Measurements from ENCODE around the gene SPIN2A.
"Not testable (repeated sequence)": the region's sequence is repeated elsewhere in the genome, so short reads cannot be mapped to it uniquely, and the experiment has no call there.

SPIN2A gene

DNA sequence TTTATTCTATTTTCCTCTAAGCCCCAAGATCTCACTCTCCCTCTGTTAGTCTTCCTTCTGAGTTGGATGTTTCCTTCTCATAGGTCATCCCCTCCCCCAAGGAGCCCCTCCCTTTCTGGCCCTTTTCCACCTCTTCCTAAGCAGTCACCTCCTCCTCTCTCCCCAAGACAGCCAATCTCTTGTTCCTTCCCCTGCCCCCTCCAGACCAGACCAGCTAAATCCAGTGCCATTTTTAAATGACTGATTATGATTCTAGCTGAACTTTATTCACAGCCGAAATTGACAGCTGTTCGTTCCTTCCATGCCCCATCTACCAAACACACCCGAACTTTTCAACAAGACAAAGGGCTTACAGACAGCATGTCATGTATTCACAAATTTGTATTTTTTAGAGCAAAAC lies 1.9 kb downstream of the SPIN2A start:
- Histone ChIP-seq H3K4me1 (ENCODE audit: low read depth, poor library complexity, severe bottlenecking) (no peaks in the 10 kb centered on the region), H3K4me3 (IDR thresholded peaks at IDR 0.05; ENCODE audit: insufficient read depth, low read depth, low read length) (no peak overlapping the region), H3K27ac (no peak overlapping the region), H4K20me1 (ENCODE audit: insufficient read depth) (no peaks in the 10 kb centered on the region), H2AFZ (ENCODE audit: low read depth) (no peak overlapping the region), H3K4me2 (no peak overlapping the region), H3K36me3 (ENCODE audit: insufficient read depth) (no peaks in the 10 kb centered on the region), H3K27me3 (ENCODE audit: insufficient read depth, low read depth) (no peaks in the 10 kb centered on the region), H3K79me2 (ENCODE audit: insufficient read depth, low read depth) (no peaks in the 10 kb centered on the region), H3K9ac (no peak overlapping the region)
- TF ChIP-seq, protein P1, sequence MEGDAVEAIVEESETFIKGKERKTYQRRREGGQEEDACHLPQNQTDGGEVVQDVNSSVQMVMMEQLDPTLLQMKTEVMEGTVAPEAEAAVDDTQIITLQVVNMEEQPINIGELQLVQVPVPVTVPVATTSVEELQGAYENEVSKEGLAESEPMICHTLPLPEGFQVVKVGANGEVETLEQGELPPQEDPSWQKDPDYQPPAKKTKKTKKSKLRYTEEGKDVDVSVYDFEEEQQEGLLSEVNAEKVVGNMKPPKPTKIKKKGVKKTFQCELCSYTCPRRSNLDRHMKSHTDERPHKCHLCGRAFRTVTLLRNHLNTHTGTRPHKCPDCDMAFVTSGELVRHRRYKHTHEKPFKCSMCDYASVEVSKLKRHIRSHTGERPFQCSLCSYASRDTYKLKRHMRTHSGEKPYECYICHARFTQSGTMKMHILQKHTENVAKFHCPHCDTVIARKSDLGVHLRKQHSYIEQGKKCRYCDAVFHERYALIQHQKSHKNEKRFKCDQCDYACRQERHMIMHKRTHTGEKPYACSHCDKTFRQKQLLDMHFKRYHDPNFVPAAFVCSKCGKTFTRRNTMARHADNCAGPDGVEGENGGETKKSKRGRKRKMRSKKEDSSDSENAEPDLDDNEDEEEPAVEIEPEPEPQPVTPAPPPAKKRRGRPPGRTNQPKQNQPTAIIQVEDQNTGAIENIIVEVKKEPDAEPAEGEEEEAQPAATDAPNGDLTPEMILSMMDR (conservative IDR thresholded peaks at IDR 0.05; ENCODE audit: low read depth, low read length), result no peak

DNA sequence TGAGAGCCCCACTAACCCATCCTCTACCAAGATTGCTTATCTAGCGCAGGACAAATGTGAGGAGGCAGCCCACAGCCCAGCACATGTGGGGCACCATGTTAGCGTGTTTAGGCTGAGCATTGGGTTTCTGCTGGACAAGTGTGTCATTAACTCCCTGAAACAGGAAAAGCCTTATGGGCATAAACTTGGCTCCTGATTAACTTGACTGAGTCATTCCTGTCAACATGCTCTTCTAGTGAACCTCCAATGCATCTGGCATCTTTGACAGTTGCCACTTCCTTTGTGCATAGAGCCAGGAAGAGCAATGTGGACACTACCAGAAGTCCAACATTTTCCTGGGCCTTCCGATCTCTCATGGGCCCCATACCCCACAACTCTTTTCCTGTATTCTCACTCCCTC lies 2.5 kb downstream of the SPIN2A start:
- H3K27ac ChIP-seq, result no peak overlapping the region
- TF ChIP-seq, protein P1 (conservative IDR thresholded peaks at IDR 0.05; ENCODE audit: low read depth, low read length), result no peak
- H4K20me1 ChIP-seq (ENCODE audit: insufficient read depth), result no peaks in the 10 kb centered on the region
- no peaks in the 10 kb centered on the region for H3K36me3 ChIP-seq (ENCODE audit: insufficient read depth)
- no peaks in the 10 kb centered on the region for H3K79me2 ChIP-seq (ENCODE audit: insufficient read depth, low read depth)
- no peak overlapping the region for H3K4me3 ChIP-seq (IDR thresholded peaks at IDR 0.05; ENCODE audit: insufficient read depth, low read depth, low read length)
- H3K9ac ChIP-seq, result no peak overlapping the region
- H3K27me3 ChIP-seq (ENCODE audit: insufficient read depth, low read depth), result no peaks in the 10 kb centered on the region
- H2AFZ ChIP-seq (ENCODE audit: low read depth), result no peak overlapping the region
- no peak overlapping the region for H3K4me2 ChIP-seq
- H3K4me1 ChIP-seq (ENCODE audit: low read depth, poor library complexity, severe bottlenecking), result no peaks in the 10 kb centered on the region

DNA sequence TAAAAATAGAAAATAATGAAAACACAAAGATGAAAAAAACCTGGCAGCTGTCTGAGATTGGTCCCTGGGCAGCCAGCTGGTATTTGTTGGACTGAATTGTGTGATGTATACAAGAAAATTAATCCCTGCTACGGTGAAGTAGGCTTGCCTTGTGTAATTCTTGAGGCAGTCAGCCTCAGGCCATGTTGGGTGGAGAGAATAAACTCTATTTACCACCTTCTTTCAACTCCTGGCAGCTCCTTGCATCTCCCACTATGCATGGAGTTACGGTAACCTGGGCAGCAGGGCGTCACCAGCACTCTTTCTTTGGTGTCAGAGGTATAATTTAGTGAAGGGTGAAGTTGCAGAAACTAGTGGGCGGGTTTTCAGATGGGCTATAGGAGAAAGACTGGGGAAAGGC lies 3.5 kb downstream of the SPIN2A start:
- Histone ChIP-seq H3K4me3 (IDR thresholded peaks at IDR 0.05; ENCODE audit: insufficient read depth, low read depth, low read length) (no peak overlapping the region), H3K27me3 (ENCODE audit: insufficient read depth, low read depth) (no peaks in the 10 kb centered on the region), H3K9ac (no peak overlapping the region)

DNA sequence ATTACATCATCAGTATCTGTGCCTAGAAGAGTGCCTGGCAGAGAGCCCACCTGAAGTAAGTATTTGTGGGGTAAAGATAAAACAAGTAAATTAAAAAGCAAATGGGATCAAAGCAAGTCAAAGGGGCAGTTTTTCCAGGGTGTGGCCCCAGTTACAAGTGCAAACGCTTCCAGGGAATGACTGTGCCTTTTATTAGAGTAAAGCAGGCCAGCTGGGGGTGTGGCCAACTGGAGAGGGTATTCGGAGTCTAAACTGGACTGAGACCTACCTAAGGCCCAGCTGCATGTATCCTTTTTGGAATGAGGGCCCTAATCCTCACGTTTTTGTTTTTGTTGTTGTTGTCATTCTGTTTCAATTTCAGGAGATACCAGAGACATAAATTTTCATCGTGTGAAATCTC lies 3.9 kb downstream of the SPIN2A start:
- H2AFZ ChIP-seq (ENCODE audit: low read depth); H4K20me1 ChIP-seq (ENCODE audit: insufficient read depth); H3K9ac ChIP-seq; H3K4me2 ChIP-seq; H3K27ac ChIP-seq; H3K36me3 ChIP-seq (ENCODE audit: insufficient read depth); H3K79me2 ChIP-seq (ENCODE audit: insufficient read depth, low read depth); H3K4me1 ChIP-seq (ENCODE audit: low read depth, poor library complexity, severe bottlenecking); H3K4me3 ChIP-seq (IDR thresholded peaks at IDR 0.05; ENCODE audit: insufficient read depth, low read depth, low read length); H3K27me3 ChIP-seq (ENCODE audit: insufficient read depth, low read depth): not testable (repeated sequence)

More for the DNA sequence above, 3.5 kb downstream of the SPIN2A start:
- Histone ChIP-seq H3K36me3 (ENCODE audit: insufficient read depth) (no peaks in the 10 kb centered on the region), H3K79me2 (ENCODE audit: insufficient read depth, low read depth) (no peaks in the 10 kb centered on the region), H2AFZ (ENCODE audit: low read depth) (no peak overlapping the region), H4K20me1 (ENCODE audit: insufficient read depth) (no peaks in the 10 kb centered on the region), H3K27ac (no peak overlapping the region), H3K4me1 (ENCODE audit: low read depth, poor library complexity, severe bottlenecking) (no peaks in the 10 kb centered on the region), H3K4me2 (no peak overlapping the region)
- TF ChIP-seq, protein P1 (conservative IDR thresholded peaks at IDR 0.05; ENCODE audit: low read depth, low read length), result no peak

DNA sequence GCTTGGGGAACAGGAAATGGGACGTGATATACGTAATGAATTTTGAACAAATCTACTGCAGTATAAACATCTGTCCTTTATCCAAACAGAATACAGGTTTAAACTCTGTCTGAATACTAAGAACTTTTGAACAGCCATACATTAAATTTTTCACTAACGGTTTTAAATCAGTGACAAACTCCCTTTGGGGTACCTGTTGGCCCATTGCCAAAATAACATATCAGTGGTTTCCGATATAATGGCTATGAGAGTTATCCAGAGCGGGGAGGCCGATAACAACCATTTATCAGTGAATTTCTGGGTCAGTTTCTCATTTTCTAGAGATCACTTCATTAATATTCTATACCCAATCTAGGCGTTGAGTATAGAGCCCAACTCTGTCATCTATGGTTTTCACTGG lies 5.2 kb downstream of the SPIN2A start:
- no peaks in the 10 kb centered on the region for H4K20me1 ChIP-seq (ENCODE audit: insufficient read depth)
- no peak overlapping the region for H3K4me3 ChIP-seq (IDR thresholded peaks at IDR 0.05; ENCODE audit: insufficient read depth, low read depth, low read length)
- no peaks in the 10 kb centered on the region for H3K27me3 ChIP-seq (ENCODE audit: insufficient read depth, low read depth)
- H3K4me2 ChIP-seq, result no peak overlapping the region
- H2AFZ ChIP-seq (ENCODE audit: low read depth), result no peak overlapping the region
- TF ChIP-seq, protein P1 (conservative IDR thresholded peaks at IDR 0.05; ENCODE audit: low read depth, low read length), result no peak
- H3K27ac ChIP-seq, result no peak overlapping the region
- no peak overlapping the region for H3K9ac ChIP-seq
- H3K36me3 ChIP-seq (ENCODE audit: insufficient read depth), result no peaks in the 10 kb centered on the region
- no peaks in the 10 kb centered on the region for H3K4me1 ChIP-seq (ENCODE audit: low read depth, poor library complexity, severe bottlenecking)
- no peaks in the 10 kb centered on the region for H3K79me2 ChIP-seq (ENCODE audit: insufficient read depth, low read depth)
